Activated T-cell treated with anti-CD3 and anti-CD28 coated beads for 4 hours (primary cell): ENCODE results near the gene CCZ1.
A peak's percentile ranks its signal among the peaks of the same experiment; 100 is the strongest.
"Not testable (repeated sequence)": the region's sequence is repeated elsewhere in the genome, so short reads cannot be mapped to it uniquely, and the experiment has no call there.

ENCODE experiments used
- DNase-seq: peaks from one replicate; pipeline ENCODE4 v3.0.0-alpha.2; 2020

CCZ1 gene

GRCh38 chr7:5898480-5899224 is at the start of gene CCZ1:
TSS of gene CCZ1 (plus strand) at chr7:5898733. CDS start at chr7:5898800, 67 bp downstream.
- DNase-seq = peak; percentile 74

DNA sequence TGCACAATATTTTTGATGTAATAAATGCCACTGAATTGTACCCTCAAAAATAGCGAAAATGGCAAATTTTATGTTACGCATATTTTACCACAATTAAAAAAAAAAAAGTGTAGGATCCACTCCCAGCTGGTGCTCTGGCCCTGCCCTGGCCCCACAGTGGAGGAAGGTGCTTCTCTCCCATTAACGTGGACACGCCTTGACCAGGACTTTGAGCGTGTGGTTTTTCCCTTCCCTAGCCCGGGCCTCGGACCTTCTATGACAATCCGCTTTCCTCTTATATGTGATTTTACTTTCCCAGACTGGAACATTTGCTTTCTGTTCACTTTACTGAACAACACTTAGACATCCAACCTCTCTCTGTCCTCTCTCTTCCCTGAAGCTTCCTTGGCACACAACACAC is 47.6 kb upstream of the CCZ1 start:
- DNase-seq = no peak

DNA sequence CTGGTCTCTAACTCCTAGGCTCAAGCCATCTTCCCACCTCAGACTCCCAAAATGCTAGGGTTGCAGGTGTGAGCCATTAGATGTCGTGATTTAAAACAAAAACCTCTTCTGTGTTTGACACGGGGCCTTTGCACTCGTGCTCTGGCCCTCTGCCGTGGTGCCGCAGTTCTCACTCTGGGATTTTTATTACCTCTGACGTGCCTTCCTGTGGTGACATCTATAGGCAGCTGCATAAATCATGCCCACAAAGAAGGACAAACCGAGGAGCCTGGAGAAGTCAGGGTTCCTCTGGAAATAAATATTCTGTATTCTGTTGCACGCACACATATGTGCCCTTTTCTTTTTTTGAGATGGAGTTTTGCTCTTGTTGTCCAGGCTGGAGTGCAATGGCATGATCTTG is 43.8 kb upstream of the CCZ1 start:
- no peak for DNase-seq

DNA sequence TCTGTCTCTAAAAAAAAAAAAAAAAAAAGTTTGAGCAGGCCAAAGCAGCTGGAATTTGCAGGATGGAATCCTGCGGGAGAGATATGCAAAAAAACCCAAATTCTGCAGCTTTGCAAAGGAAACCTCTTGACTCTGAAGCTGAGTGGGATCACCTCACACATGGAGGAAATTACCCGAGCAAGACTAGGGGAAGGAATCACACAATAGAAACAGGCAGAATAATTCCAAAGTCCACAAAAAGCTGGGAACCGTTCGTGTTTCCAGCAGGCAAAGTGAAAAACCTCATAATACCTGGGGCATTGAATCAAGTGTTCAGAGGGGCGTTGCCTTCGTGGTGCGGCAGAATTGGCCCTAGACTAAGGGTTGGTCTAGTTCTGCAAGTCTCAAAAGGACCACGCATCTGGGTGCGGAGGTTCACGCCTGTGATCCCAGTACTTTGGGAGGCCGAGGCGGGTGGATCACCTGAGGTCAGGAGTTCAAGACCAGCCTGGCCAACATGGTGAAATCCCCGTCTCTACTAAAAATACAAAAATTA is 41.4 kb upstream of the CCZ1 start:
- DNase-seq = not testable (repeated sequence)

DNA sequence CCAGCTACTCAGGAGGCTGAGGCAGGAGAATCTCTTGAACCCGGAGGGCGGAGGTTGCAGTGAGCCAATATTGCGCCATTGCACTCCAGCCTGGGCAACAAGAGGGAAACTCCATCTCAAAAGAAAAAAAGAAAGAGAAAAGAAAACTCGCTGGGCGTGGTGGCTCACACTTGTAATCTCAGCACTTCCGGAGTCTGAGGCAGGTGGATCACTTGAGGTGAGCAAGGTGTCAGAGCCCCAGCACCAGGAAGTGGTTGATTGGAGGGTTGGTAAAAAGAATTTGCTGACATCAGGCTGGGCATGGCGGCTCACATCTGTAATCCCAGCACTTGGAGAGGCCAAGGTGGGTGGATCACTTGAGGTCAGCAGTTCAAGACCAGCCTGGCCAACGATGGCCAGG is 40.0 kb upstream of the CCZ1 start:
- not testable (repeated sequence) for DNase-seq

DNA sequence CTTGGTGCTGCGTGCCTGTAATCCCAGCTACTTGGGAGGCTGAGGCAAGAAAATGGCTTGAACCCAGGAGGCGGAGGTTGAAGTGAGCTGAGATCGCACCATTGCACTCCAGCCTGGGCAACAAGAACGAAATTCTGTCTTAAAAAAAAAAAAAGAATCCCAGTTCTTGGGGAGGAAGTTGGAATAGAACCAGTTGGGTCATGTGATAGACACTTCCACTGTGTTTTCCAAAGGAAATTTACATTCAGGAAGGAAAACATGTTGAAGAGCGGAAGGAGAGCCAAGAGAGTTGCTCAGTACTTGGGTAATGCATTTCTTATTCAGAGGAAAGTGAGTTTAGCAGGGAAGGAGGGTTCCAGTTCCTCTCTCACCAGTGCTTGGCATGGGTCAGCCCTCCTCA is 37.3 kb upstream of the CCZ1 start:
- not testable (repeated sequence) for DNase-seq

GRCh38 chr7:5862753-5863366 is 35.7 kb upstream of the CCZ1 start:
- not testable (repeated sequence) for DNase-seq

DNA sequence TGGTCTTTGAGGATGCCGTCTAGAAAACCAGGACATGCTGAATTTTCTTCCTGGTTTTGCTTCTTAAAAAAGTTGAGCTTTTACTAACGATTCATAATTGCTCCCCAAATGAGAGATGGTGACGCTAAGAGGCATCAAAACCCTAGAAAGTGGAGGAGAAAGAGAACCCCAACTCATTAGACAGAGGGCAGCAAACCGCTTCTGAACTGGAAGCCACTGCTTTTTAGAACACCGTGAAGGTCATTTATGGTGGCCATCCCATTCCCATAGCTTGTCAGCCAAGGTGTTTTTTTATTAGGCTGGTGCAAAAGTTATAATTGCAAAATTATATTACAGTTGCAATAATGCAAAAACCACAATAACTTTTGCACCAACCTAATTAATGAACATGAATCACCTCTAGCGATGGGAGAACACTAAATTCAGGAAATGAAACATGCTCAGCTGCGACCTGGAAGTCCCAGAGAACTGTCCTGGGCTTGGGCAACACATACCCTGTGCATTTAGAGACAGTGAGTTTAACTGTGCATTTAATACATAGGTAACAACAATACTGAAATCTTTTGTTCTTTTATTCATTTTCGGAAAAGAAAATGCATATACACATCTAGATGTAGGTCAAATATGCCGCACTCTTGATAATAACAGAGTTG is 33.1 kb upstream of the CCZ1 start:
- not testable (repeated sequence) for DNase-seq

- DNase-seq = no peak
Observed at GRCh38 chr7:5867060-5867459, 31.5 kb upstream of the CCZ1 start.

- DNase-seq = not testable (repeated sequence)
Observed at GRCh38 chr7:5868928-5869341, 29.6 kb upstream of the CCZ1 start.

GRCh38 chr7:5869691-5870090 is 28.8 kb upstream of the CCZ1 start:
- DNase-seq = no peak

GRCh38 chr7:5870311-5870710 is 28.2 kb upstream of the CCZ1 start:
- no peak for DNase-seq

DNA sequence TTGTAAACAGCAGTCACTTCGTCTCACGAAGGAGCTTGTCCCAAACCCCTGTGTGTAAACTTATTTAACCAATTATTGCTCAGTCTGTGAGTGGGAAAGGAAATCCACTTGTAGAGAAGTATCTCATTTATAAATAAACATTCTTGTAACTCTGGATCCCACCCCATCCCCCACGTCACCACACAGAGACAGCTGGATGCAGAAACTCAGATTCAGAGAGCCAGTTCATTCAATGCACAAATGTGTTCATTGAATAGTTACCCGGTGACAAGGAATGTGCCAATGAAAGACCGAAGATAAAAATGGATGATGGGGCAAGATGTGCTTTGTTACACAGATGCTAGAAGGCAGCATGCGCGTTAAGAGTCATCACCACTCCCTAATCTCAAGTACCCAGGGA is 26.2 kb upstream of the CCZ1 start:
- no peak for DNase-seq

GRCh38 chr7:5879591-5879990 is 18.9 kb upstream of the CCZ1 start:
- not testable (repeated sequence) for DNase-seq

- not testable (repeated sequence) for DNase-seq
Observed at GRCh38 chr7:5880106-5880505, 18.4 kb upstream of the CCZ1 start.

- DNase-seq = not testable (repeated sequence)
Observed at GRCh38 chr7:5884431-5884830, 14.1 kb upstream of the CCZ1 start.

- not testable (repeated sequence) for DNase-seq
Observed at GRCh38 chr7:5888021-5888420, 10.5 kb upstream of the CCZ1 start.

DNA sequence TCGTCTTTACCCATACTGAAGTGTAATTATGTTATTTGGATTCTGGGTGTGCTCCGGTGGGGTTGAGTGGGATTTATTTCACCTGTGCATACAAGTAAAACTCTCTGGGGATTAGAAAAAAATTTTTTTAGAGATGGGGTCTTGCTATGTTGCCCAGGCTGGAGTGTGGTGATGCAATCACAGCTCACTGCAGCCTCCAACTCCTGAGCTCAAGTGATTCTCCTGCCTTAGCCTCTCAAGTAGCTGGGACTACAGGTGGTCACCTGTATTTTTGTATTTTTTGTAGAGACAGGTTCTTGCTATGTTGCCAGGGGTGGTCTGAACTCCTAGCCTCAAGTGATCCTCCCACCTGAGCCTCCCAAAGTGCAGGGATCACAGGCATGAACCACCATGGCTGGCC is 8.3 kb upstream of the CCZ1 start:
- not testable (repeated sequence) for DNase-seq

- DNase-seq = no peak
Observed at GRCh38 chr7:5892498-5892897, 6.0 kb upstream of the CCZ1 start.

GRCh38 chr7:5897369-5897919 is 1.1 kb upstream of the CCZ1 start:
- not testable (repeated sequence) for DNase-seq

GRCh38 chr7:5903002-5903401 is 4.5 kb downstream of the CCZ1 start:
- not testable (repeated sequence) for DNase-seq

GRCh38 chr7:5904726-5905125 is 6.2 kb downstream of the CCZ1 start:
- DNase-seq = not testable (repeated sequence)

GRCh38 chr7:5908835-5909234 is 10.3 kb downstream of the CCZ1 start:
- not testable (repeated sequence) for DNase-seq
